DMS153 (cell line): ENCODE measurements around the gene ZDBF2.
"Not testable (repeated sequence)": the region's sequence is repeated elsewhere in the genome, so short reads cannot be mapped to it uniquely, and the experiment has no call there.

Experiments
- DNase-seq: peaks from one replicate; lab custom pipeline; 2025; lab: John Stamatoyannopoulos, UW

ZDBF2 gene

DNA sequence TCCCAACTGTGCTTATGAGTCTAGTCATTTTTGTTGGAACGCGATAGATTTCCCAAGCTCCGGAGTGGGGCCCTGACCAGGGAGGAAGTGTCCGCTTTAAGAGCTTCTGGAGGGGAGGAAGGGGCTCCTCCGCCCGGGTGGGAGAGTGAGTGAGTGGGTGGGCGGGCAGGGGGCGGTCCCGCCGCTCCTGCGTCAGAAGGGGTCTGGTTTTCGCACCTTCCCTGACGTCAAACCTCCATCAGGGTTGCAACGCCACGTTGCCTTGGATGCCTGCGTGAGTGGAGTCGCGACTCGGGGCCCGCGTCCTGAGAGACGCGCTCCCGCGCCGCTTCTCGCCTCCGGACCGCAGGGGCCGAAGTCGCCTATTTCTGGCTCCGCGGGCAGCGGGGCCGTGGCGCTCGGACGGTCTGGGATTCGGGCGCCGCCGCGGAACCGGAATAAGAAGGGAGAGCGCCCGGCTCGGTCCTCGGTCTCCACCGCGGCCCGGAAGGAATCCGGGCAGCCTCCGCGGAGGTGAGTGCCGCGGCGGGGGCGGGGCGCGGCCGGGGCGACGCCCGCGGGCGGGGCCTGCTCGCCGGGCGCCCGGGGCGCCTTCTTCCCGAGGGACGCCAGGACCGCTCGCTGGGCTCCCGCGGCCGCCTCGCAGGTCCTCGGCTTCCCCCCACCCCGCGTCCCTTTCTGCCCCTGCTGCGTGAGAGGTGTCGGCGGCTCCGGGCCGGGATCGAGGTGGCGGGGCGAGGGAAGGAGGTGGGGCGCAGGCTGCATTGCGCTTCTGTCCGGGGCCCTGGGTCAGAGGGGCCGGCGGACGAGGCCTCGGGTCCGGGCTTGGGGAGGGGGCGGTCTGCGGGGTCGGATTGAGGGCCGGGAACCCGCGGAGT is at the start of gene ZDBF2:
TSS of gene ZDBF2 (plus strand) at position 230 of the 878 bp plus-strand sequence. CDS start 7,187 bp downstream, outside the sequence.
- peak; percentile 32 for DNase-seq

DNA sequence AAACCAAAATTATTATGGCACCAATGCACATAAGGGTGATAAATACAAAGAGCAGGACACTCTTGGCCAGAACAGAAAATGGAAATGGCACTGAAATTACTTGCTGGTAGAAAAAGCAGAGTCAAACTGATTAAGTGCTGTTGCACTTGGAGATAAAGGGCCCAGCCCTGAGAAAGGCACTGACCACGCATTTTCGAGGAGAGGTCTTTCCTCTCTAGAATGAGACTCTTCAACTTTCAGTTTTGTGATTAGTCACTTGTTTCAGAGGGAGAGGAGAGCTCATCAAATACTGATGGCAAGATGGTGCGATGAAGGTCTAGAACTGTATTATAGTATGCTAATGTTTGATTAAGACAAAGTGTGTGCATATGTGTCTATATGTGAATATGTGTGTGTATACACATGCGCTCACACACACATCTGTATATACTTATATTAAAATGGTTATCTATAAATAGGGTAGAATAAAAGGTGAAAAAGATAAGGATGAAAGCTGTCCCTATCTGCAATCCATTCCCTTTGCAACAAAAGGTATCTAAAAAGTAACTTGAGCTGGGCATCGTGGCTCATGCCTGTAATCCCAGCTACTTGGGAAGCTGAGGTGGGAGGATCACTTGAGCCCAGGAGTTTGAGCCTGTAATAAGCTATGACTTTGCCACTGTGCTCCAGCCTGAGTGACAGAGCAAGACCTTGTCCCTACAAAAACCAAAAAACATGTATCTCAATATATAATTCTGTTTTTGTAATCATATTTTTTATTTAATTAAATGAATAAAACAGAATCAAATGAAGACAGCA is 48.8 kb upstream of the ZDBF2 start:
- no peak for DNase-seq

DNA sequence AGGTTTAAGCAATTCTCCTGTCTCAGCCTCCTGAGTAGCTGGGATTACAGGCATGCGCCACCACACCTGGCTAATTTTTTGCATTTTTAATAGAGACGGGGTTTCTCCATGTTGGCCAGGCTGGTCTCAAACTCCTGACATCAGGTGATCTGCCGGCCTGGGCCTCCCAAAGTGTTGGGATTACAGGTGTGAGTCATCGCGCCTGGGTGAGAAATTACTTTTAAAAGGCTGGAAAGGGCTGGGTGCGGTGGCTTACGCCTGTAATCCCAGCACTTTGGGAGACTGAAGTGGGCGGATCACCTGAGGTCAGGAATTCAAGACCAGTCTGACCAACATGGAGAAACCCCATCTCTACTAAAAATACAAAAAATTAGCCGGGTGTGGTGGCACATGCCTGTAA is 45.8 kb upstream of the ZDBF2 start:
- not testable (repeated sequence) for DNase-seq

DNA sequence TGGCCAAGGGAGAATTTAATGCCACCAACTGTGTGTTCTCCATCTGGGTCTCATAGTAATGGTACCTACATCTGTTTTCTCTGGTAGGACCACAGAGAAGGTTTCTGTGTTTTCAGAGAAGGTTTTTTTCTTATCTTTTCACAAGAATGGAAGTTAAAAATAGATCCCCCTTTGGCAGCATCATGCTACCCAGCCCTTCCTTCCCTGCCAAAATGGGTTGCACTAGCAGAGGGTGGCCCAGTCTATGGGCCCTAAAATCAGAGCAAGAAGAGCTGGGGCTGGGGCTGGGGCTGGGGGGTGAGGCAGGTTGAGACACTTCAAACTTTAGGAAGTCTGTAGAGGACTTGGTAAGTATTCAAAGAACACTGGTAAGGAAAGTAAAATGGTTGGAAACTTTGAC is 44.8 kb upstream of the ZDBF2 start:
- DNase-seq: no peak

DNA sequence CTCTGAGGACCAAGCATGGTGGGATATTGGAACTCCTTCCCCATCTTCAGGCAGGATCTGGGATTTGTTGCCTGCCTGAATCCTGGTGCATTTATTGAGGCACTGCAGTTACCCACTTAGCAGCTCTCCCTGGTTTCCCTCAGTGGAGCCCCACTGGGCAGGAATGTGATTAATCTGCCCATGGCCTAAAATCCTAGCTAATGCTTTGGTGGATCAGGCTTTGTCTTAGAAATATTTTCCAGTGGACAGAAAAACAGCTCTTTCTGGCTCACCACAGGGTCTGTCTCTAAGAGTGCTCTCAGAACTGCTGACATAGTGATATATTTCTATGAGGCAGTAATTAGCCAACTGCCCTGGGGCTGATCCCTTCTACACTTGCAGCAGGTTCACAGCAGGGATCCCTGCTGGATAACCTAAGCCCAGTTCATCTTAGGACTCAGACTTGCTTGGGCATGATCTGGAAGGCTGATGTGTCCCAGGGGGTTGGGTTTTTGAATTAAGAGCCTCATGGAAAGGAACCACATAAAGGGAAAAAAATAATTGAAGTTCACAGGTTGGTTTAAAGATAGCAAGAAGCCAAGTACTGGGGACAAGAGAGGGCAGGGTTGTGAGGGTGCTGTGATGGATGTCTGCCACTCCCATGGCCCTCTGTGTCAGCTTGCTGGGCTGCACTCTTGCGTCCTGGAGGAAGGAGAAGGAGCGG is 44.3 kb upstream of the ZDBF2 start:
- DNase-seq: peak; percentile 79

DNA sequence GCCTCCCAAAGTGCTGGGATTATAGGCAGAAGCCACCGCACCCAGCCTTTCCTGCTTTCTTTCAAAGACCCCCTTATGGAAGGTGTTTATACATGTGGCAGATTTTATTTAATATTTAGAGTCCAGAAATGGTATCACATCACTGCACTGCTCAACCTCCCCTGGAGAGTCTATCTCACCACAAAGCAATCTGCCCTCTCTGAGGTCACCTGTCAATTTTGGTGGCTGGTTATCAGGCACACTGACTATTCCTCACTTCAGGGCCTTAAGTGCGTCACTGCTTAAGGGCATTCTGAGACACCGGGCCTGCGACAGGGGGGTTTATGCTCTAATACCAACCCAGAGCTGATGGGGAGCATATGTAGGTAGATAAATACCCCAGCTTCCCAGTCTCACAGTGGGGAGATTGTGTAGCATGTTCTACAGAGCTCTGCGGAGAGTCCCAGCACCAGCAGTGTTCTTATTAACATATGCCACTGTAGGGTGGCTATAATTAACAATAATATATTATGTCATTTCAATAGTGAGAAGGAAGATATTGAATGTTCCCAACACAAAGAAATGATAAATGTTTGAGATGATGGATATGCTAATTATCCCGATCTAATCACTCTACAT is 42.7 kb upstream of the ZDBF2 start:
- no peak for DNase-seq

DNA sequence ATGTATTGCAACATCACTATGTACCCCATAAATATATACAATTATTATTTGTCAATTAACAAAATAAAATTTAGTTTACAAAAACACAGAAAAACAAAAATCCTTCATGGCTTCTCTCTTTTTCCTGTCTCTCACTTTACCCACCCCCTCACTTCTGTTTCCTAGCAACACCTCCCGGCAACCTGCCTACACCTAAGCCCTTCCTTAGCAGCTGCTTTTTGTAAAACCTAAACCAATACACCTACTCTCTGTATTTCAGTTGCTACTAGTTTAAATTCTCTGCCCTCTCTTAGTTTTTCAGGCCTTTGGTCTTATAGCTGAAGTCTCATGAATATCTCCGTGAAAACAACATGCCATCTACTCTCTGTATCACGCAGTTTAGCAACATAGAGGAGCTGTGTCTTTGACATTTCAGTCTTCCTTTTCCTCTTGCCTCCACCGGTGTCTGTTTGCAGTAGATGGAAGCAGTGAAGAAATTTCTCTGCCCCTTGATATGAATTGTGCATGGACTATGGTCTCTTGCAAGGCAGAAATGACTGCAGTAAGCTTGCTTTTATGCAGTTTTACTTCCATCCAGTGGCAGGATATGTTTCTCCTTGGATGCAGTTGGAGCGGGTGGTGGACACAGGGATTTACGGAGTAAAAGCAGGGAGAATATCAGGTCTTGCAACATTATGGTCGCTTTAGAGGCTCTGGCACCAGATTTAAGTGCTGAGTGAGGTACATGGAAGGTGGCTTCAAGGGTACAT is 42.0 kb upstream of the ZDBF2 start:
- peak; percentile 41 for DNase-seq

DNA sequence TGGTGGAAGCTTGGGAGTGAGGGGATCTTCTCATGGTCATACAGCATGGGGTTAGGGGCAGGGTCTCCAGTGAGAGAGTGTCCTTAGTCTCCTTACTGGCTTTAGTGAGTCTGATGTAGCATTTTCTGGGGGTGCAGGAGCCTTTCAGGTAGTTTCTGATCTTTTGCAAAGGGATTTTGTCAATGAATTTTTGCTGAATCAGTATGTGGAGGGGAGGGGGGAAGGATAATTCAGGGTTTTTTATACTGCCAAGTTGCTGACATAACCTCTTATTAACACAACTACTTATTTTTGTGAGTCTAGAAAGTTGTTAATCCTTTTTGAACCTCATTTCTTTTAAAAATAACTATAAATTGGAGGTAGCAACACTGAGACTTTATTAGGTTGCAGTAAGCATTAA is 35.3 kb upstream of the ZDBF2 start:
- no peak for DNase-seq

DNA sequence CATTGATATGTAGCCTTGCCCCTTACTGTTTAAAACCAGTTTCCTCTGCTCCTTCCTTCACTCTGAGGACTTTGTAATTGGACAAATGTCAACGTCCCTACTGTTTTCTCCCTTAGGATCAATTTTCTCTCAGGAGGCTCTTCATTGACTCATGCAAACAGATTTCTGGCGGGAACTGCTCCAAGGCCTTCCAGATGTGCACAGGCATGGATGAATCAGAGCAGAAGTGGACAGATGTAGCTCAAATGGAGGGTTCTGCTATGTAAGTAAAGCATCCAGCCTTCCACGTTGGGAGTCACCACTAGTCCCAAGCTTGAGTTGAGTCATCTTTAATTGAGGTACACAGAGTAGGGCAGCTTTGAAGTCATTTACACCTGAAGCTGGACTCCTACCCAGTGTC is 34.1 kb upstream of the ZDBF2 start:
- DNase-seq: no peak

DNA sequence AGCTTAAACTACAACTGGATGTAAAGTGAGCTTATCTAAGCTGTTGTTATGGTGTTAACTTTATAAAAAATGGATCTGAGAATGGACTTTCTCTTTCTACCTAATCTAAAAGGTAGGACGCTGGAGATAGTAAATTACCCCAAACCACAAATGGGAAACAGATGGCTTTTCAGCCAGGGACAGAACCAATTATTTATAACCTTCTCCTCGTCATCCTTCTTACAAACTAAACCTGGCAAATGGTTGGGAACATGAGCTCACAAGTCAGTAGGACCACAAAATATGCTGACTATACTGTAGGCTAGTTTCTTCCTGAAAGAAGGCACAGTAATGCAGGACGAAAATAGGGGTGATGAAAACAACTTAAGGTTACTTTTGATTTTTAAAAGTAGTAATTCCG is 32.7 kb upstream of the ZDBF2 start:
- no peak for DNase-seq

DNA sequence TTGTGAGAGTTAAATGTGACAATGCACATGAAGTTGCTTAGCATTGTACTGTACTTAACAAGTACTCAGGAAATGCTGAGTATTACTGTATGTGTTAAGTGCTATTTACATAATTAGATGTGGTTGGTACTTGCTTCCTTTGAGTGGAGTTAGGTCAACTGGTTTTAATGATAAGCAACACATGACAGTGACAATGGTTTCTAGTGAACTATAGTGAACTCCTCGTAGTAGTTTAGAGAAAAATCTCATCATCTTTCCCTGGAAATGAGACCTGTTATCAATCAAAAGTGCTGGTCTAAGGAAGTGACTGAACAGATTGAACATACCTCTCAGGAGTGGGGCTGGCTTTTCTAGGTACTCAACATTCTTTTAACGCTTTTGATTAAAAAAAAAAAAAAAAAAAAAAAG is 29.2 kb upstream of the ZDBF2 start:
- no peak for DNase-seq

DNA sequence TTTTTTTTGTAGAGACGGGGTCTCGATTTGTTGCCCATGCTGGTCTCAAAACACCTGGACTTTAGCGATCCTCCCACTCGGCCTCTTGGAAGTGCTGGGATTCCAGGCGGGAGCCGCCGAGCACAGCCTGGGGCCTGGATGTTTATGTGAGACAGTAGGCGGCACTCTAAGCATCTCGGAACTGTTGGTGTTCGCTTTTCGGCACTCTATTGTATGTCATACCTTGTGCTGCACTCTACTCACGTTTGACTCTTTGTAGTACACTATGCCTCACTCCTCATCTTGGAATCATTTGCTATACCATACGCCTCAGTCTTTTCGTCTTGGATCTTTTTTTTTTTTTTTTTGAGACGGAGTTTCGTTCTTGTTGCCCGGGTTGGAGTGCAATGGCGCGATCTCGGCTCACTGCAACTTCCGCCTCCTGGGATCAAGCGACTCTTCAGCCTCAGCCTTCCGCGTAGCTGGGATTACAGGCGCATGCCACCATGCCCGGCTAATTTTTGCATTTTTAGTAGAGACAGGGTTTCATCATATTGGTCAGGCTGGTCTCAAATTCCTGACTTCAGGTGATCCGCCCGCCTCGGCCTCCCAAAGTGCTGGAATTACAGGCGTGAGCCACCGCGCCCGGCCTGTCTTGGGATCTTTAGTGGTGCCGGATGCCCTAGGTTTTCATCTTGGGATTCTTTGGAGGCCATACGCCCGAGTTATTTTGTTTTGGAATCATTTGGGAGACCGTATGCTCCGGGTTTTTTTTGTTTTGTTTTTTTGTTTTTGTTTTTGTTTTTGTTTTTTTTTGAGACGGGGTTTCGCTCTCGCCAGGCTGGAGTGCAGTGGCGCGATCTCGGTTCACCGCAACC is 24.2 kb upstream of the ZDBF2 start:
- DNase-seq: no peak

DNA sequence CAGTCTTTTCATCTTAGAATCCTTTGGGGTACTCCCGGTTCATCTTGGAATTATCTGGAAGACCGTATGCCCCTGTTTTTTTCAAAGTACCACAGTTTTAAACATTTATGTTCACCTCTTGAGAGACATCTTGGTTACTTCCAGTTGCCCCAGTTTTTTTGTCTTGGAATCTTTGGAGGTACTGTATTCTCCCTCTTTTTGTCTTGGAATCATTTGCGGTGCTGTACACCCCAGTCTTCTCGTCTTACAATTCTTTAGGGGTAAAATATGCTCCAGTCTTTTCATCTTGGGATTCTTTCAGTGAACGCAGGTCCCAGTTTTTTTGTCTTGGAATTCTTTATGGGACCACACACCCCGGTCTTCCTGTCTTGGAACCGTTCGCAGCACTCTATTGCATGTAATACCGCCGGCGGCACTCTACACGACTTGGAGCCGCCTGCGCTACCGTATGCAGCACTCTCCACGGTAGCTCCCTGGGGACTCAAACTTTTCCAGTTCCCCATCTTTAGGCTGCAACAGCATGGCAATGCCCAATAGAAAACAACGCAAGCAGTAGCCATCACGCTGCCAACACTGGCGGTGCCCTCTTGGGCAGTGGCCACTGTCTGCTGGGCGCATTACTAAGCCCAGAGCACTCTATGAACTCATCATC is 21.2 kb upstream of the ZDBF2 start:
- DNase-seq: no peak

DNA sequence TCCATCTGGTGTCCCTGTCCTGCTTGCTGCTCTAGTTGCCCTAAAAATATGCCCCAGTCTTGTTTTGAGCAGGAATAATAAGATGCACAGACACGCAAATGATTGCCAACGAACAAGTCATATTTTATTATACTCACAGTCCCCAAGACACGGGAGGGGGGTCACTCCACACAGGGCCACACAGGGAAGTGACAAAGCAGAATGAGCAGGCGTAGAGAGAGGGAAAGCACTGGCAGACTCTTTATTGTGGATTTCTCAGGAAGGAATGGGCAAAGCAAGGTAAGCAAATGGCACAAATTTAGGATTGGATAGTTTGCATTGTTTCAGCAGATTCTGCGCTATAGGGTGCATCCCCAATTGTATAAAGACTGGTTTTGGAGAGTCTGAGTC is 20.7 kb upstream of the ZDBF2 start:
- DNase-seq: no peak

DNA sequence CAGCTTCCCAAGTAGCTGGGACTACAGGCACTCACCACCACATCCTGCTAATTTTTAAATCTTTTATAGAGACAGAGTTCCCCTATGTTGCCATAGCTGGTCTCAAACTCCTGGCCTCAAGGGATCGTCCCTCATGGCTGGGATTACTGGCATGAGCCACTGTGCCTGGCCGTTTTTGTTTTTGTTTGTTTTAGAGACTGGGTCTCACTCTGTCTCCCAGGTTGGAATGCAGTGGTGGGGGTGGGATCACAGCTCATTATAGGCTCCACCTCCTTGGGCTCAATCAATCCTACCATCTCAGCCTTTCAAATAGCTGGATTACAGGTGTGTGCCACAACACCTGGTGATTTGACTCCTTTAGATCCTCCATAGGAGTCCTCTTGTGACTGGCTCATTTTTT is 19.5 kb upstream of the ZDBF2 start:
- DNase-seq: no peak

DNA sequence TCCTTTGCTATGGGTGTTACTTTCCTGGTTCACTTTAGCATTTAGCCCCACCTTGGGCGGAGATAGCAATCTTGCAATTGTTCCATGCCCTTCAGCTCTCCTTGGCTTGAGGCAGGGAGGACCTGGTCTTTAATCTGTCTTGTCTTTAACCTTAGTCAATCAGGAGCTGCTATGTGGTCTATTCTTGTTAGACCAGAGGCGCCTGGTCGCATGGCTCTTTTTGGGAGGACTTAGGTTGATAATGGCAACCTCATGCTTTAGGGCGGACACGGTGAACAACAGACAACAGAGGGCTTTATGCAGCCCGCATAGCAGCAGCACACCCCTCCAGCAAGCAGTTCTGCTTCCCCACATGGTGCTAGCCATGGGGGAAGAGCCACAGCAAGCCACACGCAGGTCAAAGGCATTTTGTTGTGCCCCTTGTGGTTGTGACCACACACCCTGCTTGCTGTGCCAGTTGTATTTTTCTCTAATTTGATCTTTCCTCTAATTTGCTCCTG is 17.7 kb upstream of the ZDBF2 start:
- DNase-seq: no peak

DNA sequence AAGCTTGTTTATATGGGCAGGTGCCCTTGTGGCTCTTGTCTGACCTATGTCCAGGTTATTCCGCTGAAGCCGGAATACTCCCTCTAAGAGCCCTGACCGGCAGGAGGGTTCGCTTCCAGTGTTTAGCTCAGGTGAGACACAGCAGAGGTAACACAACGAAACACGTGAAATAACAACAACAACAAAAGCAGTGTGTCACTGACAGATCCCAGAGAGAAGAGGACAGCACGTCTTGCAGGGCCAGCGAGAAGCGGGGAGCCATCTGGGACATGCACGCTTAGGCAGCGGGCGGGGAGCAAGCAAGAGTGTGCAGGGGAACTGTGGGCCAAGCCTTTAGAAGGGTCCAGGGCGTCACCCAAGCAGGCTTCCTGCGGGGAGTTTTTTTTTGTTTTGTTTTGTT is 17.1 kb upstream of the ZDBF2 start:
- no peak for DNase-seq

DNA sequence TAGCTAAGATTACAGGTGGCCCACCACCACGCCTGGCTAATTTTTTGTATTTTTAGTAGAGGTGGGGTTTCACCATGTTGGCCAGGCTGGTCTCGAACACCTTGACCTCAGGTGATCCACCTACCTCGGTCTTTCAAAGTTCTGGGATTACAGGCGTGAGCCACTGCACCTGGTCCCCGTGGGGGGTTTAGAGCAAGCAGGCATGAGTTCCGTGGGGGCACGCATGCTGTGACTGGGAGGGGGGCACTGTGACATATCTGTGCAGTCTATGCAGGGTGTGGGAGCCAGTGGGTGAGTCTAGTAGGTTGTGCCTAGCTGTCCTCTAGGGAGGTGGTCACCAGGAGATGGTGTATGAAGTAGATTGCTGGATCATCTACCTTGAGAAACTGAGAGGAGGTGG is 16.6 kb upstream of the ZDBF2 start:
- no peak for DNase-seq

DNA sequence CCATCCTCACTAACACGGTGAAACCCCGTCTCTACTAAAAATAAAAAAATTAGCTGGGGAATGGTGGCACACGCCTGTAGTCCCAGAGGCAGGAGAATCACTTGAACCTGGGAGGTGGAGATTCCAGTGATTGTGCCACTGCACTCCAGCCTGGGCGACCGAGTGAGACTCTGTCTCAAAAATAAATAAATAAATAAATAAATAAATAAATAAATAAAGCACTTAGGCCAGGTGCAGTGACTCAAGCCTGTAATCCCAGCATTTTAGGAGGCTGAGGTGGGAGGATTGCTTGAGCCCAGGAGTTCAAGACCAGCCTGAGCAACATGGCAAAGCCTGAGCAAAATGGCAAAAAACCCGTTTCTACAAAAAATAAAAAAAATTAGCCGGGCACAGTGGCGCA is 15.8 kb upstream of the ZDBF2 start:
- not testable (repeated sequence) for DNase-seq
